Measurements from ENCODE around the gene CSH1.
"Not testable (repeated sequence)": the region's sequence is repeated elsewhere in the genome, so short reads cannot be mapped to it uniquely, and the experiment has no call there.

CSH1 gene

DNA sequence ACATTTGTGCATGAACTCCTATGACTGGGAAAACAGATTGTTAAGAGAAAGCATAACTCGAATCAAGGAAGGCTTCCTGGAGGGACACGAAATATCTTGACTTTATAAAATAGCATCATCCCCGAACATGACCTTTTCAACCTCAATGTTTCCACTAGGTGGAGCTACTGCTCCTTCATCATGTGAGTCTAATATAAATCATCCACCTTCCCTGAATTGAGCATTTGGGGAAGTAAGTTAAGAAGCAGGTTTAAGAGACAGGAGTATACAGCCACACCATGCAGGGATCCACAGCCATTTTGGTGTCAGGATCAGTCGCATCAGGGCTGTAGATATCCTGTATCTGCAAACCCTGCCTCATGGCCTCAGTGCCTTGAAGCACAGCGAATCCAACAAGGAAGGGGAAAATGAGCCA is 7.4 kb upstream of the CSH1 start:
- CTCF ChIA-PET = interaction anchor here (1.2 kb wide), 1 partner anchor 43 kb away, joined by 3 read pairs; no protein-coding TSS in a partner anchor
- POLR2A ChIA-PET; DNase-seq (ENCODE audit: extremely low spot score): not testable (repeated sequence)

DNA sequence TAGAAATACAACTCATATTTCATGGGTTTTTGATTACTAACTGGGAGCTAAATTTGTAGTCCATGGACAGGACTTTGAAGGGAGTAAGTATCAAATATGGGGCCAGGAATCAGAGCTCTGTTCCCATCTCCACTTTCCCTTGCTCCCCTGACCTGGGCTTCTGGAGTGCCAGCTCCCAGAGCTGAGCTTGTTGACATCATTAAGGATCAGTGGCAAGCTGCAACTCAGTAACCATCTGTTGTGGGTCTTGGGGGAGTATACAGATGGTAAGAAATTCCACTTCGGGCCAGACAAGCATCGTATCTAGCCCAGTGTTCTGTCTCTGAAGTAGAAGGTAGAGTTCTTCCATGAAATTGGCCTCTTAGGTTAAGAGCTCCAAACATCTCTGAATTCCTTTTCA is 5.6 kb upstream of the CSH1 start:
- POLR2A ChIA-PET; DNase-seq (ENCODE audit: extremely low spot score): not testable (repeated sequence)
- CTCF ChIA-PET = interaction anchor here (0.6 to 1.2 kb wide), 4 partner anchors 12 to 126 kb away, joined by 3 to 5 read pairs (median 3); no protein-coding TSS in a partner anchor

More for the DNA sequence above, 7.4 kb upstream of the CSH1 start:
- TF ChIP-seq L3MBTL2 (conservative IDR thresholded peaks at IDR 0.05) = 0 out of 2 replicates have a peak, but pooled peaks have one; percentile 17

- POLR2A ChIA-PET; DNase-seq (ENCODE audit: extremely low spot score): not testable (repeated sequence)
- CTCF ChIA-PET = interaction anchor here (1.1 kb wide), 1 partner anchor 9 kb away, joined by 3 read pairs; no protein-coding TSS in a partner anchor
These were observed 2.8 kb upstream of the CSH1 start for GRCh38 chr17:63898899-63899798.

- CTCF ChIA-PET; DNase-seq (ENCODE audit: extremely low spot score); POLR2A ChIA-PET: not testable (repeated sequence)
These were observed 1.6 kb downstream of the CSH1 start for GRCh38 chr17:63894821-63895220.

- POLR2A ChIA-PET; CTCF ChIA-PET; DNase-seq (ENCODE audit: extremely low spot score): not testable (repeated sequence)
These were observed 2.4 kb downstream of the CSH1 start for GRCh38 chr17:63894021-63894420.

DNA sequence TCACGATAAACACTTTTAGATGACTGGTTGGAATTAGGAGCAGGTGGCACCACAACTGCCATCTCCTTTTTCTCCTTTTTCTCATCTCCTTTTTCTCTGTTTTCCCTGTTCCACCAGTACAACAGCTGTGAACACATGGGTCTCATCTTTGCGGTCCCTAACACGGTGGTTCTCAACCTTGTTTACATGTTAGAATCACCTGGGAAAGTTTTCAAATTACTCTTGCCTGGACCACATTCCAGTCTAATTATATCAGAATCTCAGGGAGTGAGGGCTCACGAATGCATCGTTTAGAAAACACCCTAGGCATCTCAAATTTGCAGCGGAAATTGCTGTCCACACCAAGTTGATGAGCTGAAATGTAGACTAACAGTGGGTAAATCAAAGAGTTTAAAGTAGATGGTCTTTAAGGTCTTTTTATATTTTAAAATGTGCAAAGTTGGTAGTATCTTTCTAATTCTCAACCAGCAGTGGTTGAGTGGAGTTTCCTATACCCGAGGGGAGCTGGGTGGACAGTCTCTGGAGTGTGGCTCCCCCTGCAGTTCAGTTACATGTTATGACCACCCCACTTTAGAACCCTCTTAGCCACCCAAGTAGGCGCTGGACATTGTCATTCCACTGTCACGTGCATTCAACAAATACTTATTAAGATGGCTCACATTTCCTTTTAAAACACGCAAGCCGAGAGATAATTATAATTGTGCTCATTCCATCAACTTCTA is 3.9 kb downstream of the CSH1 start:
- DNase-seq (ENCODE audit: extremely low spot score); POLR2A ChIA-PET; CTCF ChIA-PET: not testable (repeated sequence)

GRCh38 chr17:63889026-63889848 is 7.1 kb downstream of the CSH1 start:
- DNase-seq (ENCODE audit: extremely low spot score); POLR2A ChIA-PET: not testable (repeated sequence)
- CTCF ChIA-PET = interaction anchor here (0.5 to 2.2 kb wide), 11 partner anchors 9 to 440 kb away, joined by 3 to 9 read pairs (median 3); partner anchors contain the start of genes CSHL1 and GH1

GRCh38 chr17:63885119-63885518 is 11.3 kb downstream of the CSH1 start:
- CTCF ChIA-PET, POLR2A ChIA-PET: not testable (repeated sequence)

GRCh38 chr17:63882626-63883126 is 13.7 kb downstream of the CSH1 start:
- CTCF ChIA-PET = interaction anchor here (0.6 to 0.9 kb wide), 2 partner anchors 38 to 137 kb away, joined by 3 read pairs; partner anchors contain the start of gene ICAM2
- DNase-seq (ENCODE audit: extremely low spot score); POLR2A ChIA-PET: not testable (repeated sequence)

More at GRCh38 chr17:63885119-63885518, 11.3 kb downstream of the CSH1 start:
- DNase-seq (ENCODE audit: extremely low spot score) = not testable (repeated sequence)

GRCh38 chr17:63881935-63882601 is 14.3 kb downstream of the CSH1 start, which contains the start of gene GH2:
Gene GH2 (minus strand): TSS chr17:63881944. CDS start chr17:63881801, 143 bp downstream.
- peak; percentile 86 for DNase-seq (ENCODE audit: extremely low spot score)
- TF ChIP-seq FOXM1 (IDR thresholded peaks at IDR 0.05; ENCODE audit: borderline replicate concordance) = no peak
- no peak for TF ChIP-seq TARDBP (IDR thresholded peaks at IDR 0.05)
- no peak for TF ChIP-seq SUZ12 (IDR thresholded peaks at IDR 0.05)
- TF ChIP-seq, protein P1, sequence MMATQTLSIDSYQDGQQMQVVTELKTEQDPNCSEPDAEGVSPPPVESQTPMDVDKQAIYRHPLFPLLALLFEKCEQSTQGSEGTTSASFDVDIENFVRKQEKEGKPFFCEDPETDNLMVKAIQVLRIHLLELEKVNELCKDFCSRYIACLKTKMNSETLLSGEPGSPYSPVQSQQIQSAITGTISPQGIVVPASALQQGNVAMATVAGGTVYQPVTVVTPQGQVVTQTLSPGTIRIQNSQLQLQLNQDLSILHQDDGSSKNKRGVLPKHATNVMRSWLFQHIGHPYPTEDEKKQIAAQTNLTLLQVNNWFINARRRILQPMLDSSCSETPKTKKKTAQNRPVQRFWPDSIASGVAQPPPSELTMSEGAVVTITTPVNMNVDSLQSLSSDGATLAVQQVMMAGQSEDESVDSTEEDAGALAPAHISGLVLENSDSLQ (IDR thresholded peaks at IDR 0.05) = no peak
- no peak for TF ChIP-seq FOXK2 (IDR thresholded peaks at IDR 0.05)
- no peak for TF ChIP-seq L3MBTL2 (conservative IDR thresholded peaks at IDR 0.05)
- no peak for TF ChIP-seq LEF1 (IDR thresholded peaks at IDR 0.05; ENCODE audit: borderline replicate concordance)
- TF ChIP-seq CTBP1 (IDR thresholded peaks at IDR 0.05; ENCODE audit: borderline replicate concordance) = no peak
- no peak for TF ChIP-seq NFRKB (IDR thresholded peaks at IDR 0.05)
- no peak for TF ChIP-seq ARNT (IDR thresholded peaks at IDR 0.05)
- TF ChIP-seq BHLHE40 (IDR thresholded peaks at IDR 0.05; ENCODE audit: borderline replicate concordance) = no peak
- TF ChIP-seq ZNF384 (IDR thresholded peaks at IDR 0.05) = no peak
- no peak for TF ChIP-seq HDGF (IDR thresholded peaks at IDR 0.05; ENCODE audit: borderline replicate concordance)
- TF ChIP-seq SP1 (IDR thresholded peaks at IDR 0.05) = no peak
- no peak for TF ChIP-seq ELF4 (IDR thresholded peaks at IDR 0.05)
- no peak for TF ChIP-seq FOXA1 (IDR thresholded peaks at IDR 0.05)
- POLR2A ChIA-PET = no interaction called here
- CTCF ChIA-PET = interaction anchor here (0.9 to 1.5 kb wide), 3 partner anchors 12 to 24 kb away, joined by 3 to 7 read pairs (median 3); no protein-coding TSS in a partner anchor

DNA sequence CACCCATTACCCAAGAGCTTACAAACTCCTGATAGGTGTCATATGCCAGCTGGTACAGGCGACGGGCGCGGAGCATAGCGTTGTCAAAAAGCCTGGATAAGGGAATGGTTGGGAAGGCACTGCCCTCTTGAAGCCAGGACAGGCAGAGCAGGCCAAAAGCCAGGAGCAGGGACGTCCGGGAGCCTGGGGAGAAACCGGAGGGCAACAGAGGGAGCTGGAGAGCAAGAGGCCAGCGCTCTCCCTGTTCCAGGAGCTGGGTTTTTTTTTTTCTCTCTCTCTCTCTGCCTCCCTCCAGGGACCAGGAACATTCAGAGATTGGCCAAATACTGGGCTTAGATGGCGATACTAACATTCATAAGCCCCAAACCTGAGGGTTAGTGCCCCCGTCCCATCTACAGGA is 15.0 kb downstream of the CSH1 start:
- CTCF ChIA-PET = interaction anchor here (0.6 to 1.5 kb wide), 5 partner anchors 11 to 180 kb away, joined by 3 to 7 read pairs (median 3); no protein-coding TSS in a partner anchor
- peak; percentile 15 for DNase-seq (ENCODE audit: extremely low spot score)
- POLR2A ChIA-PET = not testable (repeated sequence)
